NOMO-1 treated with DMSO at 0.1 percent for 48 hours (cell line): Measurements from ENCODE around the gene ELMOD1.

Source experiments
- DNase-seq: peaks from one replicate; lab custom pipeline; 2025; ENCODE audit not compliant: unreplicated experiment; lab: John Stamatoyannopoulos, UW

Gene ELMOD1

DNA sequence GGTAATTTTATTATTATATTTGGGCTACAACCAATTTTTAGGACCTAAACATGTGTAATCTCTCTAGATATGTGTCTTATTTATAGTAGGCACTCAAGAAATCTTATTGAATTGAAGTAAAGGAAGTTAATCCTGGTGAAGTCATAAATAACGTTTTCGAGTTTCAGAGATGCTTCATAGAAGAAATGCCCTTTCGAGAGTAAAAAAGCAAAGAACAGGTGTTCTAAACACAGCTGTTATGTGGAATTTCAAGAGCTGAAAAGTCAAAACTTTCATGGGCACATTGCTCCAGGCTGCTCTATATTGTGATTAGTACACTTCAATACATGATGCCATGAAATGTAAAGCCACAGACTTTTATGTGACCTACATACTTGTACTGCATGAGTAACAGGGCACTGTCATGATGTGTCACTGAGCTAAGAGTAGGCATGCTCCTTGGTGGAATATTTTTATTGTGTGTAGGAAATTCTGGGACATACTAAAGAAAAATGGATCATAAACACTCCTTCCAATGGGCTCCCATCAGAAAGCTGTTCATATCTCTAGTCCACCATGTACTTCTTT lies 7.2 kb upstream of the ELMOD1 start:
- no peak for DNase-seq

DNA sequence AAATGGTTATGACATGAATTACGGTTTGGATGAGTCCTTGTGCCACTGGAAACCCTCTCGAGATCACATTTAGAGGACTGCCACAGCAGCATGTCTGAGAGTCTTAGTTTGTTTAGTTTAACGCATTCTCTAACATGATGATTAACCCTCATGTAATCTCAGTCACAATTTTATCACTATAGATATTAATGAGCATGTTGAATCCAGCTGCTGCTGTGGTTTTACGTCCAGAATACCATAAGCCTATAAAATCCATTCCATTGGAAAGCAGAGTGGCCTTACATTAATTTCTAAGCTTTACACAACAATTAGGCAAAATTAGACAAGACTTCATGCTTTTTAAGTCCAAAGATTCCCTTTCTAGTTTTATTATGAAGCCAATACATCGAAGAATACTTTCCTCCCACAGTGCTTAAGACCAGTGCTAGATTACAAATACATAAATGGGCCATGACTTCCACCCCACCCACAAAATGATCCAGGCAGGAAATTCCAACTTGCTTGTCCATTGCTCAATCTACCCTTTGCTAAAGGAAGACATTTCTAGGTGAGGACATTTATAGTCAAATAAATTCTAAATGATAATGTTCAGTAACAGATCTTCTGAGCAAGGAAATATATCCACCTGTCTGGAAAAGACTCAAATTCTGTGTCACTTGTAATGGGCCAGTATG lies 3.5 kb upstream of the ELMOD1 start:
- no peak for DNase-seq

DNA sequence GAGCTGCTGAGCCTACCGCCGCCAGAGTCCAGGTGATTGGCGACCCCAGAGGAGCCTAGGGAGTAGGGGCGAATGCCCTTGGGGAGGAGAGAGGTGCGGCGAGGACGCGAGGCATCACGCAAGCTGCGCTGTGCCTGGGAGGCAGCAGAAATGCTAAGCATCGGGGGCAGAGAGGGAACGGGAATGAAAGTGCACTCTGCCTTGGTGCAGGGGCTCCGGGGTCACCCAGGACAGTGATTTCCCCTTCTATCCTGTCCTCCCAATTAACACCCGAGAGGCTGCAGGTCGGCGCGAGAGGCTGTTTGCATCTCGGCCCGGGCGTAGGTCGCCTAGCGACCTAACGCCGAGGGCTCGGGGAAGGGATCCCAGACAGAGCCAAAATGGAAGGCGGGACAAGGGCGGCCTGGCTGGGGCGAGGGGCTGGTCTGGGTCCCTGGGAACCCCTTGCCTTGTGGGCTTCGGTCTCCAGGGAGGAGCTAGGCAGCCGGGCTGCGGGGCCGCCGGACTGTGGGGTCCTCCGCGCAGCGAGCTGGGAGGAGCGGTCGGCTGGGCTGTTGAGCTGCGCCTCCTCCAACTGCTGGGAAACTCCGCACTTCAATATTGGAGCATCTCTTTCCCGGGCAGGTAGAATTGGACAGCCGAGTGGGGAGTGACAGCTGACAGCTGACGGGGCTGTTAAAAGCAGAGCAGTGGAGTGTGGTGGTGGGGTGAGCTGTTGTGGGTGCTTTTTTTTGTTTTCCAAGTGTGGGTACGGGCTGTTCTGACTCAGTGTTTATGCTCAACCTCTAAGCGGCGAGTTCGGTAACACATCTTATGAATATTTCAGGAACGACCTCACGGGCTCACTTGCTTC lies 657 bp downstream of the ELMOD1 start:
- DNase-seq = no peak

DNA sequence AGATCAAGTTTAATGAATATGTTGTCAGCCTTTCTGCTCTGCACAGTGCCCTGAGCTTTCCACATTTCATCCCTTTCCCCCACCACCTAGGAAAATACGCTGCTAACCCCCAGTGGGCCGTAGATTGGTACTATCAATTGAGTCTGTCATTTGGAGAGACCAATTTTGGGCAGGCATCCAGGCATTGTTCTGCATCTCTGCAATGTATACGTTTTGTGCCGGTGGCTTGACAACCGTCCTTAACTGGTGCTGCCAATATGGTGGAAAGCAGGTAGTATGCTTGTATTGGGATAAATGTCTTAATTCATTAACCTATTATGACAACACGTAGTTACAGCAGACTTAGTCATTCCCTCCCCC lies 1.3 kb downstream of the ELMOD1 start:
- DNase-seq = no peak

DNA sequence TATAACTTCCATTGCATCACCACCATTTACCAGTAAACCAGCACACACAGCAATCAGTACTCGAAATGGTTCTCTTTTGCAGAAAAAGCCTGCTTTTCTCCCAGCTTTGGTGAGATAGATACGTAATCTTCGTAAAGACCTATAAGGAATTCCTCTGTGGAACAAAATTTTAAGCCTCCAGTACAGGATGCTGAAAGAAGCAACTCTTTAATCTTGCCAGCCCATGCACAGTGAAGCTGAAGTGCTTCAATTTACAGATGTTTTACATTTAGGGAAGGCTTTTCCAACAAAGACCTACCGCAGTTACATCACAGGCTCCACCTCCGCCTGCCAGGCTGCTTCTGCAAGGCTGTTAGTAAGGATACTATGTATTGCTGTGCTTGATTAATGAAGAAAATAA lies 1.9 kb downstream of the ELMOD1 start:
- no peak for DNase-seq

DNA sequence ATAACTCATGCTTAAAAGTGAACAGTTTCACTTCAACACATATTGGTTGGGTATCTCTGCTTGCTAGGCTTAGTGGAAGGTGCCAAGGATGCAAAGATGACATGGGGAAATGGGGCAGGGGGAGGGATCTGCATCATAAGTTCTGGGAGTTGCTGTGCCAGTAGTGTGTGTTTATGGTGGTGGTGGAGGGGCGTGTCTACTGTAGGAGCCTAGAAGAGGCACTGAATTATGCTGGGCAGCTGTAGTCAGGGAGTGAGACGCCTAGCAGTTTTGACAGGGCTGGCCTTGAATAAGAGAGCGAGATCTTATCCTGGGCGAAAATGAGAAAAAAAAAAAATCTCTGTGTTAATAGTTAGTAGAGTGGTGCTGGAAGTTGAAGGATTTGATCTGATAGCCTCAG lies 3.0 kb downstream of the ELMOD1 start:
- no peak for DNase-seq

DNA sequence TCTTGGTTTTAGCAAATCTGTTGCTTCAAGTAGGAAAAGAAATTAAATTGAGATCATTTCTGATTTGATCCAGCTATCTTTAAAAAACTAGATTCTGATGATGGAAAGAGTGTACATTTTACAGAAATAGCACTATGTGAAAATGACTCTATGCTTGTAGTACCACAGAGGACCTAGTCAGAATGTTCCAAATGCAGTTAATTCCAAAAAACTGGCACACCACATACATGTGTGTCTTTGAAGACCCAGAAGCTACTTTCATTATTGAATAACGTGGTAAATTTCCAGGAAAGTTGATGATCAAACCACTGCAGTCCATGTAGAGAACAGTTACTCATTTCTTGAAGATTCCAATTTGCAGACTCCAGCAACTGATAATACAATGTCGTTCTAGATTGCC lies 3.8 kb downstream of the ELMOD1 start:
- DNase-seq = no peak

DNA sequence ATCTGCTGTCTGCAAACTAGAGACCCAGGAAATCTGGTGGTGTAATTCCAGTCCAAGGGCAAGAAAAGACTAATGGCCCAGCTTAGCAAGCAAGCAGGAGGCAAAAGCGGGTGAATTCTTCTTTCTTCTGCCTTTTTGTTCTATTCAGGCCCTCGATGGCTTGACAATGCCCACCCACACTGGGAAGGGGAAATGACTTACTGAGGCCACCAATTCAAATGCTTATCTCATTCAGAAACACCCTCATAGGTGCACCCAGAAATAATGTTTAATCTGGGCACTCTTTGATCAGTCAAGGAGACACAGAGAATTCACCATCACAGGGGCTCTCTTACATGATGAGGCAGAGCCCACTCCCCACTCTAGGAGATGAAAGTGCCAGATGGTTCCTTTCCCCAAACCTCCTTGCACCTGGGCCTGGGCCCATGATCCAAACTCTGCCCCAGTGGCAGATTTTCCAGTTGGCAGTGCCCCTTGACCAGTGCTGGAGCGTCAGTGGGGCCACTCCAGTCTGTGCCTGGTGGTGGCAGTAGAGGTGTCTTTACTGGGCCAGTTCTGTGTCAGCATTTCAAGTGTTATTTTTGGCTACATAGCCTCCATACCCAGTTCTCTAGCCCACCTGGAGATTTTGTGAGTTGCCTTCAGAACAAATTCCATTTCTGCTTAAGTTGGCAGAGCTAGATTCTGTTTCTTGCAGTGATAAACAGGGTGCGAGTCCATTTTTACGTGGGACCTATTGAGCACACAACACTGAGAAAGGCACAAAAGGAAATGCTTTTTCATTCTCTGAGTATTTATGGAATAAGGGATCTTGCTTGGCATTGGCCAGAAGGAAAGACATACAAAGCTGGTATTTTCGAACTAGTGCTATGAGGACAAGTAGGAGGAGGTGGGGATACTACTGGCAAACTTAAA lies 7.5 kb downstream of the ELMOD1 start:
- DNase-seq = no peak

DNA sequence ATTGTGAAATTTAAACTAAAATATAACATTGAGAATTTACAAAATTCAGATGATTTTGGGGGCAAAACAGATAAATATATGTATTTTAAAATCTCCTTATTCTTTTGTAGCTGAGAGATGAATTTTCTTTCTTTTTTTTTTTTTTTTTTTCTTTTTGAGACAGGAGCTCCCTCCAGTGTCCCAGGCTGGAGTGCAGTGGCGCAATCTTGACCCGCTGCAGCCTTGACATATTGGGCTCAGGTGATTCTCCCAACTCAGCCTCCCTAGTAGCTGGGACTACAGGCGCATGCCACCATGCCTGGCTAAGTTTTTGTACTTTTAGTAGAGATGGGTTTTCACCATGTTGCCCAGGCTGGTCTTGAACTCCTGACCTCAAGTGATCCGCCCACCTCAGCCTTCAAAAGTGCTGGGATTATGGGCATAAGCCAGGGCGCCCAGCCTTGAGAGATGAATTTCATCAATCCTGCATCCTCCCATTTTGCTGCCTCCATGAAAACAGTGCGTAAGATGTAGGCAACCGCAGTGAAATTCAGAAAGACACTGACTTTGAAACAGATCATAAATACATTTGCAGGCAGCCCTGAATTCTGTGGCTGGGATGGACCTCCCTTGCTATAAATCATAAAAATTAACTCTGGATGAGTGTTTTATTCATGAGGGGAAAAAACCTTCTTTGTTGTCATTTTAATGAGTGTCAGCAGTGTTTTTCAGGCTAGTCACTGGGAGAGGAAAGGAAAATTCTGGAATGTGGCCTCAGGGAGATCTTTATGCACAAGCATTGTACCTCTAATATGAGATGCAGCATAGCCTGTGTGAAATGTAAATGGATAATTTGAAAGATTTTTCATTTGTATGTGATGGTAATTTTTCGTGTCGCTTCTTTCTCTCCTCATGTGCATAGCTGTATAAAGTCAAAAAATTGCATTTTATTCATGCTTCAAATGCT lies 14.4 kb downstream of the ELMOD1 start:
- no peak for DNase-seq

DNA sequence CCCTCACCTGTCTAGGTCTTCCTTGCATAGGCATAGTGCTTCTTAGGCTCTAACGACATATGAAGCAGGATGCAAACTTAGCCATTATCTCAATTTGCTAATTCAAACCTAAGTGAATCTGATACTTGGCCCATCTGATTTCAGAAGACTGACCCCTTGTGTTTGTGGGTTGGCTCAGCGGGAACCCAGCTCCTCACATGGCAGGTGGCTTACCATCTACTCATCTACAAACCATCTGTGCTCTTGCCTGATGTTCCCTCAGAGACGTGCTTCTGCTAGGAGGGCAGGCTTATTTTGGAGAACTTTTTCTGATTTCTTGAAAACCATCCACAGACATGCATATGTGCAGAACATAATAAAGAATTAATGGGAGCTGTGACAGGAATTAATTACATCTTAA lies 15.2 kb downstream of the ELMOD1 start:
- DNase-seq = no peak

DNA sequence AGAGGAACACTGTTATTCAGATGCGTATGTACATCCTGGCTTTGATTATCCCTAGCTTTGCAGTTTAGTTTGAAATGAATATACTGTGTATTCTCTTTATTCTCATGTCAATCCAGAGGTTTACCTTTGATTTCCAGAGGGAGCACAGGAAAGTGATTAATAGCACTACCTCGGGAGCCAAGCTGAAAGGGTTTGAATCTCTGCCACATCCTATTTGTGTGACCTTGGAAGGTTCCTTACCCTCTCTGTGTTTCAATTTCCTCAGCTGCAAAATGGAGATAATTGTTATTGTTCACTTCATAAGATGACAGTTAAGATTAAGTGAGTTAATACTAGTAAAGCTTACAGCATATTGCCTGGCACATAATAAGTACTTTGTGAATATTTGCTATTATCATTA lies 17.9 kb downstream of the ELMOD1 start:
- no peak for DNase-seq

DNA sequence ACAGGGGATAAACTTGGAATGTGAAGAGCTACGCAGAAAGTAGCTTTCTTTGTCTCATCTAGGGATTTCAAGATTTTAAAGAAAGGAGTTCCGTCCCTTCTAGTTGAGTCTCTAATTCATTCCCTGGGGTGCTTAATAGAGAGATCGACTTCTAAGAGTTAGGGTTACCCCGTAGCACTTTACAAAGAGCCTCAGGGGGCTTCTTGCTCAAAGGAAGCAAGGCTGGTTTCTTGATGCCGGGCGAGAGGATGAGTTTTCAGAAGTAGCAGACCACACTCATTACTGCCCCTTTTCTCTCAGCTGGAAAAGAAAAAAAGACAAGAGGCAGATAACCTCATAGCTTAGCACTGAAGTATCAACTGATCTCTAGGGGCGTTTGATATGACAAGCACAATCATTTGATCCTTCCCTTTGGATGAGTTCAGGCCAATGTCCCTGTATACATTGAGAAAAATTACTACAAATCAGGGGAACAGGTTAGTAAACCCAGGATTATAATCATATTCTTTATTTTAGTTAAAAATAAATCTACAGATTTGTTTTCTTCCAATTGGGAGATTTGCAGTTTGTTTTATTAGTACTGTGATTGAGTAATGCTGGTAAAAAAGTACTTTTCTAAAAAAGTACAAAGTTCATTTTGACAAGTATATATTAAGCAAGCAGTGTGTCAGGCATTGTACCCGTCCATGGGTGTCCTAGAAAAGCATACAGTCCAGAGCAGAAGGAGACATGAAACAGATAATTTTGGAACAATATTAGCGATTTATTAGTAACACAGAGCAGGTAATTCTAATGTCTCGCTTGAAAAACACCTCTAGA lies 18.7 kb downstream of the ELMOD1 start:
- DNase-seq = no peak

DNA sequence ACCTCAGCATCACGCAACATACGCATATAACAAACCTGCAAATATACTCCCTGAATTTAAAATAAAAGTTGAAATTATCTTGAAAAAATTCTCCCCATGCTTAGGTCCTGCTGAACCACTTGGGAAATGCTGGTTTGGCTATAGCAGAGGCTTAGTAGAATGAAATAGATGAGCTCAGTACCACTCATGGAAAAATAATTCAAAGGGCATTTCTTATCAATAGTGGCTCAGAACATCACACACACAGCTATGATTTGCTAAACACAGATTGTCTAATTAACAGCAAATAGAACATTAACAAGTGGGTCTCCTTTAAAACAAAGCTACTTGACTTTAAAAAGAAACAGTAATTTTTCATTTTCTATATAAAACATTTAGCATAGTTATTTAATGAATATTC lies 21.5 kb downstream of the ELMOD1 start:
- no peak for DNase-seq

DNA sequence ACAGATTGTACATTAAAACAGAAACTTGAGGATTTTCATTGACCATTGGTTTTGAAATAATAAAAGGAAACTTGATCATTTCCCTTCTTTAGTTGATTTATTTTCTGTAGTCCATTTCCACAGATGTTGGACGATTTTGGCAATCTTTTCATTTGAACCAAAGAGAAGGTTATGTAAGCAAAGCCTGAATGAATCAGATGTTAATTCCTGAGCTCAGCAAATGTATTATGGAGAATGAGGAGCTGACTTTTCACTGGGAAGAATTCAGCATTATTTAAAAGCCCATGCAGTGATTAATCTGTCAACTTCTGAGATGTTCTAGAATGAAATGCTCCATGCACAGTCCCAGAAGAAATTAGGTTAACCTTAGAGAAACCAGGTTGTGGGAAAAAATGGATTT lies 29.0 kb downstream of the ELMOD1 start:
- no peak for DNase-seq

DNA sequence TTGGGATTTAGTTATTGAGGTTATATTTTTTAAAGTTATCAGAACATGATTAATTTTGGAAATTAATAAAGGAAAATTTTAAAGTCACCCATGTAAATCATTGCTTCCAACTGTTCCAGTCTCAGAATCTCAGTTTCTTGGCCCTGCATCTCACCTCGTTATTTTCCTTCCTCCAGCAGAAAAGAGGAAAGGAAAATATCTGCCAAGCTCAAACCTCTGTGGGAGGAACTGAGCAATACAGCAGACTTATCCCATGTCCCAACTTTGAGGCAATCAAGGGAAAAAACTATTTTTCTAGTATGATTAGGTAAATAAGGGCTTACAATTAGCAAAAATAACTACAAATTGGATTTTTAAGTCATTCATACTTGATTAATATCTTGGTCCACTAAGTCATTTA lies 30.1 kb downstream of the ELMOD1 start:
- DNase-seq = no peak

DNA sequence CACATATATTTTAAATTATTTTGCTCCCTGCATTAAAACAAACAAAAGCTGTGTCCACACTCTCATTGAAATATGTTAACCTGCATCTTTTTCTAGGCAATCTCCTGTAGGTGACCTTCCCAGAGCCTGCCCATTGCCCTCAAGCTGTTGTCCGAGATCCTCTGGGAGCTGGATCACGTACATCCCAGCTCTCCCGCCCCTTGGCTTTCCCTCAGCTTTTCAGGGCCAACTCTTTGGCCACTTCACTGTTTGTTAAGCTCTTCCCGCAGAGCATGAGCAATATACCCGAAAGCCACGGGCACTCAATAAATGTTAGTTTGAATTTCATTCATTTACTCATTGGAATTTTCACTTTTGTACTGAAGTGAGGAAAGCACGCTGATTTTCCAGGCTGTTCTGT lies 32.2 kb downstream of the ELMOD1 start:
- DNase-seq = no peak

DNA sequence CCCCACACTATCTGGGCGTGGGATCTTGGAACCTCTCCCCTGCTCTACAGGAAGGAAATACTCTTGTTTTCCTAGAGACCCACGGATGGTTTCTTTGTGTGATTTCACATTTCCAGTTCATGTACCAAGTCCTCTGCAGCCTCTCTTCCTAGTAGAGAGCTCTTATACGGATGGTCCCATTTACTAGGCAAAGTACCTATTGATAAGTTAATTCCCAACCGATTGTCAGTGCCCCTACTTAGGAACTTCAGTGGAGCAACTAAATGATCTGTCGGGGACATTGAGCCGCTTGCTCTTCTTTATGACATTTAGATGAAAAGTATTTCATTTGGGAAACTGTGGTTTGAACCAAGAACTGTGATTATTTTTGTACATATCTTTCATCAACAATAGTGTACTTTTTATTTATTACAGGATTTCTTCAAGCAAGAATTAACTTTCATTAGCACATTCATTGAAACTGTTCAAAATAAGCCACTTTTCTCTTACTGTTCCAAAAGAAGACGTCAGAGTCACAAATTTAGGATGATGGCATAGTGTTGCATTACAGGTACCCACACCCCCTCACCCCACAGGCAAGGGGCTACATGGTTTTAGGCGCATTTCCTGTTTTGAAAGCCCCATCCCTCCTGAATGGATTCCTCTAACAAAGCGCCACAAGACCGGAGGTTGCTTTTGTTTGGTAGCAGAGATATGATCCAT lies 34.2 kb downstream of the ELMOD1 start:
- no peak for DNase-seq

DNA sequence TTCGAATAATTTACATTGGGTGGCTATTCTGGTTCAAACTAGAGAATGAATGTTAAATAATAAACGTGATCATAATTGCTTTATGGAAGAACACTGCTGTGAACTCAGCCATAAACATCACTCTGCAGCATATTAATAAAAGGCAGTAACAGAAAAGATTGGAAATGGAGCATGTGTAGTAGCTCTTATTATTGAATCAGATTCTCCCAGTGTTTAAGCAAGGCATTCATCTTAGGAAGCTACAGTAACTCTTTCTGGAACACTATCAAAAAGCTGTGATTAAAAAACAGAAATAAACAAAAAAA lies 34.7 kb downstream of the ELMOD1 start:
- no peak for DNase-seq

DNA sequence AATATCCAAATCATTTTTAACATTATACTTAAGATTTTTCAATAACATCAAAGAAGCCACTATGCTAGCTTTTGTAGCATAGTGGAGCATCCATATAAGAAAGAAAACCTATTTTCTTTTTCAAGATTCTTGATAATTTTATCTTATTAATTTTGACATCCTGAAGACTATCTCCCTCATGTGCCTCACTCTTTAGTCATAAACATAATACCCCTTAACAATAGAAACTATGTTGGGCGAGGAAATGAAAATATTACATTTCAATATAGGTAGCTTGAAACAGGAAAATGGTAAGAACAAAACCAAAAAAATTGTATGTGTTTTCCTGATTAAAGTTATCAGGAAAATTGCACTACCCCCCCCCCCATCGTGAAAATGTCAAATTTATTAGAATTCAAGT lies 40.1 kb downstream of the ELMOD1 start:
- DNase-seq = no peak
